Osteocyte (in vitro differentiated cells): ENCODE data around the gene MOSPD3. TPM values are rescaled to one million over a fixed set of nuclear protein-coding genes. Genes with fewer than 3 reads are reported as not detected.

ENCODE experiments used
- DNase-seq: peaks from one replicate; pipeline ENCODE4 v3.0.0; 2021; ENCODE audit warnings: mixed read lengths; ENCODE audit not compliant: unreplicated experiment; ENCODE audit errors: extremely low spot score
- H3K27ac Mint-ChIP-seq: one replicate; pipeline ENCODE4 v1.8.0; 2021; ENCODE audit warnings: mild to moderate bottlenecking, mixed read lengths; ENCODE audit not compliant: unreplicated experiment
- H3K27me3 Mint-ChIP-seq: one replicate; pipeline ENCODE4 v1.8.0; 2021; ENCODE audit warnings: mixed read lengths; ENCODE audit not compliant: unreplicated experiment
- H3K36me3 Mint-ChIP-seq: one replicate; pipeline ENCODE4 v1.8.0; 2021; ENCODE audit warnings: mixed read lengths; ENCODE audit not compliant: unreplicated experiment
- H3K4me1 Mint-ChIP-seq: one replicate; pipeline ENCODE4 v1.8.0; 2021; ENCODE audit warnings: mixed read lengths; ENCODE audit not compliant: unreplicated experiment
- H3K4me3 Mint-ChIP-seq: one replicate; pipeline ENCODE4 v1.8.0; 2021; ENCODE audit warnings: mild to moderate bottlenecking, moderate library complexity, mixed read lengths; ENCODE audit not compliant: unreplicated experiment
- H3K9me3 Mint-ChIP-seq: one replicate; pipeline ENCODE4 v1.8.0; 2021; ENCODE audit warnings: mixed read lengths; ENCODE audit not compliant: unreplicated experiment
- CTCF ChIP-seq: fragments of 200-600 bp; sonication (generic); IDR thresholded peaks from 2 replicates; pipeline ENCODE4 v1.5.0; 2021; ENCODE audit warnings: antibody characterized with exemption, mild to moderate bottlenecking, moderate library complexity
- total RNA-seq: library from RNA; stranded (reverse); gene quantifications from 2 replicates; pipeline ENCODE4 v1.2.1, GENCODE V29; 2021

Gene MOSPD3
- total RNA-seq, 1 donor from 2014 or later, result 26.3 TPM

- H3K4me3 Mint-ChIP-seq, result no peak overlapping the region
- DNase-seq, result no peak
- no peak overlapping the region for H3K27ac Mint-ChIP-seq
- peaks cover 16% of the 10 kb centered on the region for H3K27me3 Mint-ChIP-seq
- H3K9me3 Mint-ChIP-seq, result no peaks in the 10 kb centered on the region
- H3K36me3 Mint-ChIP-seq, result no peaks in the 10 kb centered on the region
- TF ChIP-seq CTCF, result no peak
- no peaks in the 10 kb centered on the region for H3K4me1 Mint-ChIP-seq
Measured at GRCh38 chr7:100640517-100641440, 28.4 kb downstream of the MOSPD3 start.

GRCh38 chr7:100641463-100641859 lies 29.1 kb downstream of the MOSPD3 start, which contains the start of gene TFR2:
Gene TFR2, minus strand, starts transcription at chr7:100641552. Its CDS starts 43 bp downstream, at chr7:100641509.
- H3K4me1 Mint-ChIP-seq, result no peaks in the 10 kb centered on the region
- no peaks in the 10 kb centered on the region for H3K9me3 Mint-ChIP-seq
- DNase-seq, result no peak
- no peak within 1 kb of the TSS for H3K27ac Mint-ChIP-seq
- peaks cover 19% of the 10 kb centered on the region for H3K27me3 Mint-ChIP-seq
- H3K4me3 Mint-ChIP-seq, result no peak within 1 kb of the TSS
- TF ChIP-seq CTCF, result no peak
- no peaks in the 10 kb centered on the region for H3K36me3 Mint-ChIP-seq

- Mint-ChIP-seq H3K4me3 (no peak overlapping the region), H3K9me3 (no peaks in the 10 kb centered on the region), H3K4me1 (no peaks in the 10 kb centered on the region), H3K27me3 (peaks cover 16% of the 10 kb centered on the region), H3K27ac (no peak overlapping the region), H3K36me3 (no peaks in the 10 kb centered on the region)
- no peak for TF ChIP-seq CTCF
- no peak for DNase-seq
Measured at GRCh38 chr7:100641860-100642533, 29.7 kb downstream of the MOSPD3 start.

GRCh38 chr7:100642534-100642907 lies 30.2 kb downstream of the MOSPD3 start:
- H3K27ac Mint-ChIP-seq, result no peak overlapping the region
- peaks cover 16% of the 10 kb centered on the region for H3K27me3 Mint-ChIP-seq
- no peak for TF ChIP-seq CTCF
- no peak for DNase-seq
- no peaks in the 10 kb centered on the region for H3K36me3 Mint-ChIP-seq
- no peak overlapping the region for H3K4me3 Mint-ChIP-seq
- H3K9me3 Mint-ChIP-seq, result no peaks in the 10 kb centered on the region
- no peaks in the 10 kb centered on the region for H3K4me1 Mint-ChIP-seq
